Forelimb muscle (tissue), 1 donor: ENCODE results near the gene ANKLE1. TPM values are rescaled to one million over a fixed set of nuclear protein-coding genes. Genes with fewer than 3 reads are reported as not detected.
A peak's percentile ranks its signal among the peaks of the same experiment; 100 is the strongest.

ENCODE experiments used
- DNase-seq: peaks from one replicate; pipeline ENCODE4 v3.0.0-alpha.2; 2013; ENCODE audit warnings: low read depth
- polyA plus RNA-seq: library from polyadenylated mRNA; unstranded; fragments of 120-200 nt; gene quantifications from one replicate; pipeline ENCODE4 v1.2.1, GENCODE V29; 2013; ENCODE audit not compliant: insufficient read length

ANKLE1 gene
- polyA plus RNA-seq, 1 donor = 1.8 TPM

- no peak for DNase-seq
Observed at GRCh38 chr19:17326595-17326966, 44.9 kb downstream of the ANKLE1 start.

DNA sequence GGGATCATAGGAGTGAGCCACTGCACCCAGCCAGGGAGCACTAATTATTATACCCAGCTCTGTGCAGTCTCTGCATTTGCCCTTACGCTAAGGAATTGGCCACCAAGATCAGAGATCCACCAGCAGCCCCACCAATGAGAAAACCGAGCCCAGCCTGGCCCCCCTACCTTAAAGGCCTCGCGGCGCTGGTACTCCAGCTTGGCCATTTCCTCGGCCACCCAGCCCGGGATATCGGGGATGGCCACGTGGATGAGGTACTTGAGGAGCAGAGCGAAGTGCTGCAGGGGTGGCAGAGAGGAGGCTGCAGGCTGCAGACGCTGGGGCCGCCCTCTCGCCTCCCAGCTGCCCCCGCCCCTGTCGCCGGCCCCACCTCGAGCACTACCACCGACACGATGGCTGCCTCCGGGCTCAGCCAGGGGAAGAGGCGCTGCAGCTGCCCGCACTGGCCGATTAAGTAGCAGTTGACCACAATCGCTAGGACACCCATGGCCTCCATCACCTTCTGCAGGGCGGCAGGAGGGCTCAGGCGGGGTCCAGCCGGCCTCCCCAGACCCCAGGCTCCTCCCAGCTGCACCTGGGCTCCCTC is 45.5 kb downstream of the ANKLE1 start:
- no peak for DNase-seq

- no peak for DNase-seq
Observed at GRCh38 chr19:17327654-17328516, 46.2 kb downstream of the ANKLE1 start.

GRCh38 chr19:17328517-17329365 is 47.0 kb downstream of the ANKLE1 start:
- no peak for DNase-seq

DNA sequence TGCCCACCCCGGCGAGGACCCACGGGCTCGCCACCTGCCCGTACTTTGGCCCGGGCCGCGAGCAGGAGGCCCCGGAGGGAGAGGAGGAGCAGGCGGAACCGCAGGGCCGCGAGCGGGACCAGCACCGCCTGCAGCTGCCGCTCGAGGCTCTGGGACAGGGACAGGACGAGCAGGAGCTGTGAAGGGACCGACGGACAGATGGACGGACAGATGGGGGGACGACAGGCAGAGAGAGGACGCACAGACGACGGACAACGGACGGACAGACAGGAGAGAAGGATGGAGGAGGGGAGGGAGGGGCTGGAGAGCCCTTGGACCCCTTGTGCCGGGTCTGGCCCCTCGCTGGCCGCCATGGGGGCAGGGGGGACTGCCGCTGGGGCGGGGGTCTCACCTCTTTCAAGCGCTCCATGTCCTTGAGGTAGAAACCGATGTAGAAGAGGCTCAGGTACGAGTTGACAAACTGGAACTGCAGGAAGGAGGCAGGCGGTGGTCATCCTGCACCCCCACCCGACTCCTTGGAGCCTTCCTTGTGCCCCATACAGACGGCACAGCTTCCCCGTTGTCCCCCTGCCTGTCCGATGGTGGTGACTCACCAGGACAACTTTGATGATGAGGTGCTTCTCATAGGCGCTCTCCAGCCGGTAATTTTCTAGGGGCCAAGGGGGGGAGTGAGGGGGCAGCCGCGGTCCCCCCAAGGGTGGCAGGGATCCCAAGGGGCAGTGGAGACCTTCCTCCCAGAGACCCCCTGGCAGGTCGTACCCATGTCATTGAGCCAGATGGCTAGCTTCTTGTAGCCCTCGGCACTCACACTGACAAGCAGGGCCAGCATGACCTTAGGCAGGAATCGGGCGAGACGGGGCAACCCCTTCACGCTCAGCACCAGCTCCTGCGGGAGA is 47.9 kb downstream of the ANKLE1 start:
- no peak for DNase-seq

DNA sequence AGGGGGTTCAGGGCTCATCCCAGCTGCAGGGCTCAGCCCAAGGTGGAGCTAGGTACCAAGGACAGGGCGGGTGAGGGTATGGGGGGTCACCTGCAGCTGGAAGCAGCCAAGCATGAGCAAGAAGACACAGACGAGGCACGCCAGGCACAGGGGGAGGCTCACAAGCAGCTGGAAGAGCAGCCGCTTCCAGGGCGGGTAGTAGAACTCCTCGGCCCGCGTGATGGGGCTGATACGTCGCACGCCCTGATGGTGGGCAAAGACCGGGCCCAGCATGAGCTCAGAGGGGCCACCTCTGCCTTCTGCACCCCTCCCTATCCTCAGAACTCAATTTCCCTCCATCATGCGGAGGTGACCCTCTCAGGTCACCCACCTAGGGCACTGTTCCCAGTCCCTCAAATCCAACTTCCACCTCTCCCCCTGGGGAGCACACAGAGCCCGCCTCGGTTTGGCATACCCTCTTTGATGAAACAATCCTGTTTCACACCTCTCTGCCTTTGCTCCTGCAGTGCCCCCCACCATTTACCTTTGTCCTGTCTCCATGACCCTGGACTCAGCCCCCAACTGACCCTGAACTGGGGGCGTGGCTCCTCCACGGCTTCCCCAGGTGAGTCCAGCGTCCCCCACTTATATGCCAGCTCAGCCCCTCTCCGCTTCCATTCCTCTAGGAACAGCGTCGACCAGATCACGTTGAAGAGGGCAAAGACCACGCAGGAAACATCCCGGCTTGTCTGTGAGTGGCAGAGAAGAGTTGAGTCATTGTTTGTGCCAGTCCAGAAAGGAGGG is 48.8 kb downstream of the ANKLE1 start:
- DNase-seq = no peak

GRCh38 chr19:17331045-17331558 is 49.4 kb downstream of the ANKLE1 start:
- no peak for DNase-seq

- no peak for DNase-seq
Observed at GRCh38 chr19:17332360-17332676, 50.6 kb downstream of the ANKLE1 start.

DNA sequence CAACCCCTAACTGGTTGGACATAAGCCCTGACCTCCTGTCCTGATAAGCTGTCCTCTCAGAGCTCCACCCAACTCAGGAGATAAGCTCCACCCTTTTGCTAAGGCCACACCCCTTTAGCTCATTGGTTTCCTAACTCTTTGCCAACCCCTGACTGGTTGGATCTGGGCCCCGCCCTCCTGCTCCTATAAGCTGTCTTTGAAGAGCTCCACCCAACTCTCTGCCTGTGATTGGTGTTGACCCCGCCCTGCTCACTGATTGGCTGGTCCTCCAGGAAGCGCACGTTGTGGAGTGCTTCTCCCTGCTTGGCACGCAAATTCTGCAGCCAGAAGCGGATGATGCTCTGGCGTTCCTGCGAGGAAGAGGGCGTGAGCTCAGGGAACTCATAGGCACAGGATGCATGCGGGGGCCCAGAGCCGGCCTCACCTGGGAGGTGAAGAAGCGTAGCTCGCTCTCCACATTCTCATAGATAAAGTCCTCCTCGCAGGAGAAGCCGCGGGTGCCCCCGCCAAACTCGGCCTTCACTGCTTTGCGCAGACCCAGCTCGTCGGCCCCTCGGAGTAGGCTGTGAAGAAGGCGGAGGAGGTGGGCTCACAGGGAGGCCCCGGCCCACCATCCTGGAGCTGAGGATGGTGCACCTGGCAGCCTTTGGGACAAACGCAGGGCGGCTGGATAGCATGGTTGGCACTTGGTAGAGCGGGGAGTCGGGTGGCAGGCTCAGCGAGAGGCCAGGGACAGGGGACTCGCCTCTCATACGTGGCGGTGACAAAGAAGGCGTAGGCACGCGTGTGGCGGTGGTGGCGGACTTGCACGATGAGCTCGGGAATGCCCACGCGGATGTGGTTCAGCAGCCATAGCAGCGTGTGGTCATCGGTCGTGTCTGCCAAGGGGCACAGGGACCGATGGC is 51.2 kb downstream of the ANKLE1 start:
- no peak for DNase-seq

GRCh38 chr19:17333611-17334413 is 52.1 kb downstream of the ANKLE1 start:
- DNase-seq = no peak

DNA sequence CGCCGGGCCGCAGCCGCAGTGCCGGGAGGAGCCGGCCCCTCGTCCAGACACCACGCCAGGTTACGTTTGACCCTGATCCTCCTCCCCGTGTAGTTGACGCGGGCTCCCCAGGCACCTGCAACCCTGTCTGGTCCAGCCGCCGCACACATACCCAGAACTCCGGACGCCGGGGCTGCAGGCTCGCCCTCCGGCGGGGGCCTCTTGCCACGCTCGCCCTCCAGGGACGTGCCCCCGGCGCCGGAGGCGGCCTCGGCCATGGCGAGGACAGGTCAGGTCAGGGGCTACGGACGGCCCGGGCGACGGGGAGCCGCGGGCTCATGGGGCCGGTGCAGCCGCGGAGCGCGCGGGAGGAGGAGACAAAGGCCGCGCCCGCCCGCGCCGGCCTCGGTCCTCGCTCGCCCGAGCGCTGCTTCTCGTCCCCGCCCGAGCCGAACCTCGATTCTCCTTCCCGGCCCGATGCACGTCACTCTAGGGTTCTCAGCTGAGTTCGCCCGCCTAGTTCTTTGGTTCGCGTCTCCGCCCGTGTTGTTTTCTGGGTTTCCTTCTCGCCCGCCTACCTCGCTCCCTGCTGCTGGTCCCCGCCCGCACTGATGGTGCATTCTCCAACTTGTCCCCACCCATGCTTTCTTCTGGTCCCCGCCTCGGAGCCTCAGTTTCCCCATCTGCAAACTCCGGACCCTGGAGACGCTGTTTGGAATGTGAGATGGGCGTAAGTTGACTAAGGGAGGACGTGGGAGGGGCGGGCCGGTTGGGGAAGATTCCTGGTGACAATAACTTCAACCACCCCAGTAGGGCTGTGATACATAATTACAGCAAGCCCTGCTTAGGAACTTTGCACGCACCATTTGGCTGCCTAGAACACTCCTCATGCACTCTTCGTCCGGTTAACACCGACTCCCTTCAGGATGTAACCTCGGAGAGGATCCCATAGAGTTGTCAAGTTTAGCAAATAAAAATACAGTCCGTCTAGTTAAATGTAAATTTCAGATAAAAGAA is 53.0 kb downstream of the ANKLE1 start, which contains the start of gene ANO8:
Gene ANO8, minus strand, starts transcription at position 442 of the 996 bp plus-strand sequence. Its CDS starts 185 bp downstream, at position 257.
- DNase-seq = peak; percentile 93

DNA sequence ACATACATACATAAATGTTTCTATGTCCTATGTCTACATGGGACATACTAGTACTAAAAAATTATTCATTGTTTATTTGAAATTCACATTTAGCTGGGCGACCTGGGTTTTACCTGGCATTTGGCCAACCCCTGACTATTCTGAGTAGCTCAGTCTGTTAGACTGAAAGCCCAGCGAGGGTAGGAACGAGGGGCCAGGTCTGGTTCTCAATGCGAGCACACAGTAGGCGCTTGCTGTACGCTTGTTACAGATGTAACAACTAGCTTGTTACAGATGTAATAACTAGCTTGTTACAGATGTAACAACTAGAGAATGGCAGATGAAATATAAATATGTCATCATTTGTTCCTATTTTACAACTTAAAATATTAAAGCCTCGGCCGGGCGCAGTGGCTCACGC is 53.9 kb downstream of the ANKLE1 start:
- no peak for DNase-seq

Other genes with a start within 250 kb of the ANKLE1 start
- gene HAUS8, start 206.4 kb upstream of the ANKLE1 start, polyA plus RNA-seq = 9.1 TPM
- gene MYO9B, start 206.1 kb upstream of the ANKLE1 start, polyA plus RNA-seq = 32.6 TPM
- gene USE1, start 66.5 kb upstream of the ANKLE1 start, polyA plus RNA-seq = 31.6 TPM
- gene OCEL1, start 55.7 kb upstream of the ANKLE1 start, polyA plus RNA-seq = 8.8 TPM
- gene NR2F6, start 36.0 kb upstream of the ANKLE1 start, polyA plus RNA-seq = 30.0 TPM
- gene USHBP1, start 17.2 kb upstream of the ANKLE1 start, polyA plus RNA-seq = 5.6 TPM
- 77.1 TPM for gene BABAM1, start 14.5 kb upstream of the ANKLE1 start, polyA plus RNA-seq
- gene ABHD8, start 21.5 kb downstream of the ANKLE1 start, polyA plus RNA-seq = 7.9 TPM
- 28.3 TPM for gene MRPL34, start 24.0 kb downstream of the ANKLE1 start, polyA plus RNA-seq
- gene DDA1, start 27.7 kb downstream of the ANKLE1 start, polyA plus RNA-seq = 34.8 TPM
- gene ANO8, start 53.0 kb downstream of the ANKLE1 start, polyA plus RNA-seq = 7.9 TPM
- 11.9 TPM for gene GTPBP3, start 55.7 kb downstream of the ANKLE1 start, polyA plus RNA-seq
- 40.7 TPM for gene PLVAP, start 95.4 kb downstream of the ANKLE1 start, polyA plus RNA-seq
- gene CCDC194, start 112.3 kb downstream of the ANKLE1 start, polyA plus RNA-seq = not detected
- 4.6 TPM for gene BST2, start 123.7 kb downstream of the ANKLE1 start, polyA plus RNA-seq
- 25.3 TPM for gene MVB12A, start 138.1 kb downstream of the ANKLE1 start, polyA plus RNA-seq
- 1.3 TPM for gene TMEM221, start 166.8 kb downstream of the ANKLE1 start, polyA plus RNA-seq
- gene NXNL1, start 179.0 kb downstream of the ANKLE1 start, polyA plus RNA-seq = not detected
- 18.9 TPM for gene SLC27A1, start 188.6 kb downstream of the ANKLE1 start, polyA plus RNA-seq
- gene PGLS, start 229.7 kb downstream of the ANKLE1 start, polyA plus RNA-seq = 49.5 TPM